Type B pancreatic cell (in vitro differentiated cells): ENCODE results near the gene KLHL3. TPM values are rescaled to one million over a fixed set of nuclear protein-coding genes. Genes with fewer than 3 reads are reported as not detected.

Experiments
- DNase-seq: peaks from one replicate; pipeline ENCODE4 v3.0.0; 2021; ENCODE audit warnings: mixed read lengths; ENCODE audit not compliant: unreplicated experiment; ENCODE audit errors: extremely low spot score
- H3K27ac Mint-ChIP-seq: 2 replicates; pipeline ENCODE4 v1.8.0; 2021; ENCODE audit warnings: mild to moderate bottlenecking, mixed read lengths
- H3K27me3 Mint-ChIP-seq: 2 replicates; pipeline ENCODE4 v1.8.0; 2021; ENCODE audit warnings: mixed read lengths
- H3K36me3 Mint-ChIP-seq: 2 replicates; pipeline ENCODE4 v1.8.0; 2021; ENCODE audit warnings: mixed read lengths
- H3K4me1 Mint-ChIP-seq: one replicate; pipeline ENCODE4 v1.8.0; 2021; ENCODE audit warnings: mixed read lengths; ENCODE audit not compliant: unreplicated experiment
- H3K4me3 Mint-ChIP-seq: 2 replicates; pipeline ENCODE4 v1.8.0; 2021; ENCODE audit warnings: mild to moderate bottlenecking, mixed read lengths
- H3K9me3 Mint-ChIP-seq: 2 replicates; pipeline ENCODE4 v1.8.0; 2021; ENCODE audit warnings: mixed read lengths
- CTCF ChIP-seq: fragments of 200-600 bp; sonication (generic); conservative IDR thresholded peaks from 2 replicates; pipeline ENCODE4 v1.5.0; 2021; ENCODE audit warnings: antibody characterized with exemption, mild to moderate bottlenecking
- total RNA-seq: library from RNA; stranded (reverse); gene quantifications from 2 replicates; pipeline ENCODE4 v1.2.1, GENCODE V29; 2021; ENCODE audit warnings: low replicate concordance

The KLHL3 gene
- total RNA-seq, 1 donor from 2014 or later: 9.7 TPM

- no peak for DNase-seq
- Mint-ChIP-seq H3K36me3 (no peaks in the 10 kb centered on the region), H3K27ac (no peak overlapping the region), H3K4me3 (no peak overlapping the region), H3K9me3 (no peaks in the 10 kb centered on the region), H3K4me1 (no peaks in the 10 kb centered on the region), H3K27me3 (no peaks in the 10 kb centered on the region)
- no peak for TF ChIP-seq CTCF
These were observed 29.0 kb downstream of the KLHL3 start for GRCh38 chr5:137706841-137707240.

GRCh38 chr5:137705106-137705505 lies 30.8 kb downstream of the KLHL3 start:
- H3K27ac Mint-ChIP-seq: no peak overlapping the region

GRCh38 chr5:137703565-137703964 lies 32.3 kb downstream of the KLHL3 start:
- no peak overlapping the region for H3K4me3 Mint-ChIP-seq
- TF ChIP-seq CTCF: no peak
- H3K4me1 Mint-ChIP-seq: no peaks in the 10 kb centered on the region
- H3K27me3 Mint-ChIP-seq: no peaks in the 10 kb centered on the region
- no peak overlapping the region for H3K27ac Mint-ChIP-seq
- DNase-seq: no peak
- no peaks in the 10 kb centered on the region for H3K9me3 Mint-ChIP-seq
- no peaks in the 10 kb centered on the region for H3K36me3 Mint-ChIP-seq

More at GRCh38 chr5:137705106-137705505, 30.8 kb downstream of the KLHL3 start:
- no peak for TF ChIP-seq CTCF
- DNase-seq: no peak
- no peaks in the 10 kb centered on the region for H3K9me3 Mint-ChIP-seq
- no peaks in the 10 kb centered on the region for H3K36me3 Mint-ChIP-seq
- H3K4me1 Mint-ChIP-seq: no peaks in the 10 kb centered on the region
- H3K27me3 Mint-ChIP-seq: no peaks in the 10 kb centered on the region
- H3K4me3 Mint-ChIP-seq: no peak overlapping the region

- H3K4me3 Mint-ChIP-seq: no peak overlapping the region
- H3K4me1 Mint-ChIP-seq: no peaks in the 10 kb centered on the region
- no peak for TF ChIP-seq CTCF
- H3K36me3 Mint-ChIP-seq: peaks cover 3% of the 10 kb centered on the region
- no peak overlapping the region for H3K27ac Mint-ChIP-seq
- no peaks in the 10 kb centered on the region for H3K27me3 Mint-ChIP-seq
- no peak for DNase-seq
- H3K9me3 Mint-ChIP-seq: no peaks in the 10 kb centered on the region
These were observed 35.6 kb downstream of the KLHL3 start for GRCh38 chr5:137700282-137700680.

- Mint-ChIP-seq H3K4me3 (no peak overlapping the region), H3K36me3 (peaks cover 3% of the 10 kb centered on the region), H3K27ac (no peak overlapping the region), H3K4me1 (no peaks in the 10 kb centered on the region), H3K9me3 (no peaks in the 10 kb centered on the region), H3K27me3 (no peaks in the 10 kb centered on the region)
- TF ChIP-seq CTCF: no peak
- DNase-seq: no peak
These were observed 36.3 kb downstream of the KLHL3 start for GRCh38 chr5:137699336-137700281.
